NCI-H748 treated with DMSO at 0.1 percent for 48 hours (cell line): ENCODE data around the gene GLTP.
A peak's percentile ranks its signal among the peaks of the same experiment; 100 is the strongest.
"Not testable (repeated sequence)": the region's sequence is repeated elsewhere in the genome, so short reads cannot be mapped to it uniquely, and the experiment has no call there.

Source experiments
- DNase-seq: peaks from one replicate; lab custom pipeline; 2025; lab: John Stamatoyannopoulos, UW

The GLTP gene

GRCh38 chr12:109880043-109880931 lies at the start of gene GLTP:
Gene GLTP (minus strand): TSS chr12:109880541. CDS start chr12:109880374, 167 bp downstream.
- peak; percentile 74 for DNase-seq

GRCh38 chr12:109929326-109929725 lies 49.0 kb upstream of the GLTP start:
- DNase-seq, result not testable (repeated sequence)

GRCh38 chr12:109928058-109928656 lies 47.8 kb upstream of the GLTP start:
- DNase-seq, result no peak

- no peak for DNase-seq
Observed at GRCh38 chr12:109927622-109928021, 47.3 kb upstream of the GLTP start.

GRCh38 chr12:109926488-109927210 lies 46.3 kb upstream of the GLTP start:
- no peak for DNase-seq

- DNase-seq, result no peak
Observed at GRCh38 chr12:109926016-109926415, 45.7 kb upstream of the GLTP start.

GRCh38 chr12:109925185-109925840 lies 45.0 kb upstream of the GLTP start:
- DNase-seq, result no peak

GRCh38 chr12:109923481-109924245 lies 43.3 kb upstream of the GLTP start:
- no peak for DNase-seq

GRCh38 chr12:109923038-109923437 lies 42.7 kb upstream of the GLTP start:
- no peak for DNase-seq

- no peak for DNase-seq
Observed at GRCh38 chr12:109921982-109922381, 41.6 kb upstream of the GLTP start.

- no peak for DNase-seq
Observed at GRCh38 chr12:109920261-109920780, 40.0 kb upstream of the GLTP start.

- DNase-seq, result no peak
Observed at GRCh38 chr12:109919456-109919855, 39.1 kb upstream of the GLTP start.

- DNase-seq, result no peak
Observed at GRCh38 chr12:109916045-109916444, 35.7 kb upstream of the GLTP start.

GRCh38 chr12:109915171-109916040 lies 35.1 kb upstream of the GLTP start:
- no peak for DNase-seq

- no peak for DNase-seq
Observed at GRCh38 chr12:109914461-109914860, 34.1 kb upstream of the GLTP start.

- DNase-seq, result no peak
Observed at GRCh38 chr12:109912855-109913321, 32.5 kb upstream of the GLTP start.

GRCh38 chr12:109910969-109911348 lies 30.6 kb upstream of the GLTP start:
- no peak for DNase-seq

GRCh38 chr12:109910254-109910968 lies 30.1 kb upstream of the GLTP start:
- DNase-seq, result no peak

GRCh38 chr12:109905301-109905700 lies 25.0 kb upstream of the GLTP start:
- DNase-seq, result no peak
